ENCODE measurements around the gene CDHR2.

CDHR2 gene

DNA sequence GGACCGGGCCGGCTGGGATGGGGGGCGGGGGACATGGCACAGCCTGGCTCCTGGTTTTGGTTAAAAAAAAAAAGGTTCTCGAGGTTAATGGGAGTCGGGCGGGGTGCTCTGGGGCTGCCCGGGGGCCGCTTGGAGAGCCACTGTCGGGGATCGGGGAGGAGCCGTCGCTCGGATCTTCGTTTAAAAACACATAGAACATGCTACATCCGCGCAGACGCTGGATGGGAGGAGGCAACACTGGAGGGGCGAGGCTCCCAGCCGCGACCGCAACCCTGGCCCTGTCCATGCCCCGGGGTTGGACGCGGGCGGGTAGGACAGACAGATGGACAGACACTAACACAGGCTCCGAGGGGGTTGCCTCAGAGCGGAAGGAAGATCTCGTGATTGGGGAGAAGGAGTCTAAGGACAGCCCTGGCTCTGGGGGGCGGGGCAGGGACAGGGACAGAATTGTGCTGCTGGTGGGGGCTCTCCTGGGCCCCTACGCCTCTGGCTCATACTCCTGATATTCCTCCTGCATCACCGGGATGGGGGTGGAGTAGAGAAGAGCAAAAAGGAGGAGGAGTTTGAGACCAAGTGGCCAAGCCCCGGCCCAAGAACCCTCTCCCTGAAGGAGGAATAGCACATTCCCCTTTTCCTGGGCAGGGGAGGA is 71.3 kb downstream of the CDHR2 start:
- no peak for DNase-seq (ENCODE audit: low read depth)

DNA sequence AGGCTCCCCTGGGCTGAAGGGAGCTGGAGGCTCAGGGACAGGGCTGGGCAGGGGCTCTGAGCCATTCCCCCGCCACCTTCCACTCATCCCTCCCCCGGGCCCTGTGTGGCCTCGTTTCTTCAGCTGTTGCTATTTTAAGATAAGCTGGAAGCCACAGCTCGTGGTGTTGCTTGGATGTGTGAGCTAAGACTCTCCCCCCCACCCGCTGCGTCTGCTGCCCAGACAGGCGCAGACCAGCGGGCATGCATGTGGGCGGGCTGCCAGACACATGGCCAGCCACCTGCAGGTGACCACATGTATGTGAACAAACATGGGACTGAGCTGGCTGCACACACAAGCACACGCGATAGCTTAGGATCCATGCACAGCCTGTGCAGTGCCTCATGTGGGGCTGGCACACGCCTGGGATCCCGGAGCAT is 72.5 kb downstream of the CDHR2 start:
- no peak for DNase-seq (ENCODE audit: low read depth)

GRCh38 chr5:176624142-176624541 is 75.0 kb downstream of the CDHR2 start:
- no peak for DNase-seq (ENCODE audit: low read depth)

GRCh38 chr5:176624938-176625337 is 75.8 kb downstream of the CDHR2 start:
- DNase-seq (ENCODE audit: low read depth): no peak

DNA sequence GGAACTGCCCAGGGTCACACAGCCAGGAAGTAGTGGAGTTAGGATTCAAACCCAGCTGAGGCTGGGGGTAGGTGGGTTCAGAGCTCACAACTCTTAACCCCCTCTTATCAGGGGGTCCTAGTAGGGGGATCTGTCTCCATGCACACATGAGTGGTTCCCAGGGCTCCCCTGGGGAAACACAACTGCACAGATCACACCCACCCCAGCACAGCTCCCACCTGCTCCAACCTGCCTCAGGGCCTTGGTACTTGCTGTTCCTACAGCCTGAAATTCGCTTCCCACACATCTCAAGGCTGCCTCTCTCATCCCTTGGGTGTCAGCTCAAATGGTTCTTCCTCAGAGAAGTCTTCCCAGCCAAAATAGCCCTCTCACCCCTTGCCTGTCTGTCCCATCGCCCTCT is 76.4 kb downstream of the CDHR2 start:
- DNase-seq (ENCODE audit: low read depth): no peak

- DNase-seq (ENCODE audit: low read depth): no peak
These were observed 77.1 kb downstream of the CDHR2 start for GRCh38 chr5:176625966-176626875.

- no peak for DNase-seq (ENCODE audit: low read depth)
These were observed 77.7 kb downstream of the CDHR2 start for GRCh38 chr5:176626876-176627236.

DNA sequence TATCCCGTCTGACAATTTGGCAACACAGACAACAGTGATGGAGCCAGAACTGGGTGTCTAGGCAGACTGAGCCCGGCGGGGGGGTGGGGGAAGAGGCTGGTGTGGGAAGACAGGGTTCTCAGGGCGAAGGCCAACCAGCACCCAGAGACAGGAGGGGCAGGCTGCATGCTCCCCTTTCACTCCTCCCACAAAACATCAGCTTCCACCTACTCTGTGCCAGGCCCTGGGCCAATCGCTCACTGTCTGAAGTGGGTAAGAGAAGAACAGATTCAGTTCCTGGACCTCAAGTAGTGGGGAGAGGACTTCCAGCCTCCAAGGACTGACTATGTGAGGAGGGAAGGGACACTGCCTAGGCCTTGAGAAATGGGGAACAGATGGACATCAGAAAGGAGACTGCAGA is 78.4 kb downstream of the CDHR2 start:
- DNase-seq (ENCODE audit: low read depth): no peak

DNA sequence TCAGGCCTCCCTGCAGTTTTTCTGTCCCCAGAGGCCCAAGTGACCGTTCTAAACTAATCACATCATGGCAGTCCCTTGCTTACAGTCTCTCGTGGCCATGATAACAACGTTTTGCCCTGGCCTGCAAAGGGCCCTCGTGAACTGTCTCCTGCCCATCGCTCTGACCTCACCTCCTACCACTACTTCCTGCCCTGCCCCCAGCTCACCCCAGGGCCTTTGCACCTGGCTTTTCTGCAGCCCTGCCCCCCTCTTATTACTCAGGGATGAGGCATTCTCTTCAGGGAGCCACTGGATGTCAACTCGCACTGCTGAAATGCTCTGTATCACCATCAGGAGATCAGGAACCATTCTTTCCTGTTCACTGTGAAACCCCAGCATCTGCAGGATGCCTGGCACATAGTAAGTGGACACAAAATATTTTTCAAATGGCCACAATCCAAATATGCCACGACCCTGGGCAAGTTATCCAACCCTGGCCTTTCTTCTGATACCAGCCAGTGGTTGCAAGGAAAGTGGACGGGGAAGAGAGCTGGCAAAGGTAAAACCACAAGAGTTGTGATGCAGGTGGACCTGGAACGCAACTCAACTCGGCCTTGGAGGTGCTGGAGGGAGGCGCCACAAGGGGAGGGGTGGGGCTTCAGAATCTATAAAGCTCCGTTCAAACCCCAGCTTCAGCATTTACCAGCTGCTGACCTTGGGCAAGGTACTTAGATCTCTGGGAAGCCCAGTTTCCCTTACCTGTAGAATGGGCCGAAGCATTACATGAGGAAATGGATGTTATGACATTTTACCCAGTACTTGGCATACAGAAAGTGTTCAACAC is 79.5 kb downstream of the CDHR2 start:
- DNase-seq (ENCODE audit: low read depth): no peak

DNA sequence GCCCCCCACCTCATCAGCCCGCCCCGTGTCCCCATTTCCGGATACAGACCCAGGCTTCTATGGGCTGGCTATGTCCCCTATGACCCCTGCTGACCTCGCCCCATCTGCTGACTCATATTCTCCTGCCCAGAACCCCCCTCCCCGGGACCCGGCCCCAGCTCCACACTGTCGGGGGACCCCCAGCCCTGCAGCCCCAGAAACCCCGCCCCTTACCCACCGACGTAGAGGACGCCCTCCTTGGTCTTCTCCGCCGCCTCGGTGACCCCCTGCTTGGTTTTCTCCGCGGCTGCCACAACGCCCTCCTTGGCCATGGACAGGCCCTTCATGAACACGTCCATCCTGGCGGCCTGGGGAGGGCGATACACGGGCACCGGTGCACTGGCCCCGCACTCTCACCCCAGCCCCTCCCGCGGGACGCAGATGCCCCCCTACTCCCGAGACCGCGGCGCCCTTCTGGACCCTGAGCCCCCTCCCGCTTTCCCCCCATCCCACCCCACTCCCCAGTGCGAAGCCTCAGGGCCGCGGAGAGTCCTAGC is 80.2 kb downstream of the CDHR2 start:
- DNase-seq (ENCODE audit: low read depth): no peak

- peak; percentile 41 for DNase-seq (ENCODE audit: low read depth)
These were observed 80.9 kb downstream of the CDHR2 start, which contains the start of the genes EIF4E1B and SNCB for GRCh38 chr5:176629853-176630680. EIF4E1B (plus strand) TSS chr5:176630675; CDS start chr5:176642788, 12,113 bp downstream. SNCB (minus strand) TSS chr5:176630534; CDS start chr5:176629654, 880 bp downstream.

- no peak for DNase-seq (ENCODE audit: low read depth)
These were observed 81.6 kb downstream of the CDHR2 start for GRCh38 chr5:176630681-176631222.

GRCh38 chr5:176631383-176632200 is 82.5 kb downstream of the CDHR2 start:
- DNase-seq (ENCODE audit: low read depth): no peak

DNA sequence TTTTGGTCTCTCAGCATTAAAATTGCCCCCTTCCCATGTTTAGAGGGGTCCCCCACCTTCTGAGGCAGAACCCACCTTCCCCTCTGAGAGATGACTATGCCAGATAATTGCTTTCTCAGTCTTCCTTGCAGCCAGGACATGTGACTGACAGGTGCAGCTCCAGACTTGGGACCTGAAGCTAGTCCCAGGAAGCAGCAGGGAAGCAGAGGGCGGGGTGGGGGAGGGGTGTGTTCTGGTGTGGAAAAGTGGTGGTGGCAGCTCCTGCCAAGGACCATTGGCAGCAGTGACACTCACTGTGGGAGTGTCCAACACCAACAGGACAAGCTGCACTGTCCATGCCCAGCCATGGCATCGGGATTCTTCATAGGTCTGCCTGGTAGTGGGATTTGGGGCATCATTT is 83.6 kb downstream of the CDHR2 start:
- DNase-seq (ENCODE audit: low read depth): no peak

GRCh38 chr5:176633598-176633997 is 84.5 kb downstream of the CDHR2 start:
- no peak for DNase-seq (ENCODE audit: low read depth)

DNA sequence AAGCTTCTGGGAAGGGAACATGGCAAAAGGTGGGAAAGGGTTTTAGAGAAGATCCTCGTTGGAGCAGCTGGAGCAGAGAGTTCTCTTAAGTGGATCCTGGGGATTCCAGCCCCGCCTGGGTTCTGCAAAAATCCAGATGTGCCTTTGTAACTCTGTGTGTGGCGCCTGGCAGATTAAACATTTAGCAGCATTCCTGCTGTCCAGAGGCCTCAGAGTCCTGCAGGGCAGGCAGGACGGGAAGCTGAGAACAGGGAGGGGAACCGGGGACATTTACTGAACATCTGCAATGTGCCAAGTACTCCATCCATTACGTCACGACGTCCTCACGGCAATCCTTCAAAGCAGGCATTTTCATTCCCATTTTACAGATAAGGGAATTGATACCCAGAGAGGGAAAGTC is 87.3 kb downstream of the CDHR2 start:
- DNase-seq (ENCODE audit: low read depth): no peak

- no peak for DNase-seq (ENCODE audit: low read depth)
These were observed 88.4 kb downstream of the CDHR2 start for GRCh38 chr5:176637556-176637955.

DNA sequence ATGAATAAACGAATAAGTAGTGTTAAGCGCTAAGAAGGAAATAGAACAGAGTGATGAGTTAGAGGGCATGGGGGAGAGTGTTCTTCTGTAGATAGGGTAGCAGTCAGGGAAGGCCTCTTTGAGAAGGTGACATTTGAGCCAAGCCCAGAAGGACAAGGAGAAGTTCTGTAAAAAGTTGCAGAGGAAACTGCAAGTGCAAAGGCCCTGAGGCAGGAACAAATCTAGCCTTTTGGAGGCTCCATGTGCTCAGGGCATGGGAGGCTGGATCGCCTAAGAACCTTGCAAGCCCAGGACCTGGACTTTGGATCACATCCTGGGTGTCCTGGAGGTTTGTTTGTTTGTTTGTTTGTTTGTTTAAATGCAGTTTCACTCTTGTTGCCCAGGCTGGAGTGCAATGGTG is 89.3 kb downstream of the CDHR2 start:
- no peak for DNase-seq (ENCODE audit: low read depth)

DNA sequence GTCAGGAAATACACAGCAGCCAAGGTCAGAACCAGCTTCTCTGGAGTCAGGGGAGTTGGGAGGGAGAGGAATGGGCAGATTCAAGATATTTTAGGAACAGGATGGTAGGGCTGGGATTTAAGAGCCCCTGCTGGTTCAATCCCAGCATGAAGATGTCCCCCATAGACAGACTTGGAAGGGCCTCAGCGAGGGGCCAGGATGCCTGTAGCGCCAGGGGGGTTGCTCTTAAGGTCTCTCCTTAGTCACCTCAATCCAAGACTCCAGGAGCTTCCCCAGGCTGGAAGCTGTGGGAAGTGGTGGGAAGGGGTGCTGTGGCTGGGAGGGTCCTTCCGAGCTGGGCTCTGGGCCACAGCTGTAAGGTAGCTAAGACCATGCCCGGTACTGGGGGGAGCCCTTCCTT is 90.1 kb downstream of the CDHR2 start:
- no peak for DNase-seq (ENCODE audit: low read depth)

DNA sequence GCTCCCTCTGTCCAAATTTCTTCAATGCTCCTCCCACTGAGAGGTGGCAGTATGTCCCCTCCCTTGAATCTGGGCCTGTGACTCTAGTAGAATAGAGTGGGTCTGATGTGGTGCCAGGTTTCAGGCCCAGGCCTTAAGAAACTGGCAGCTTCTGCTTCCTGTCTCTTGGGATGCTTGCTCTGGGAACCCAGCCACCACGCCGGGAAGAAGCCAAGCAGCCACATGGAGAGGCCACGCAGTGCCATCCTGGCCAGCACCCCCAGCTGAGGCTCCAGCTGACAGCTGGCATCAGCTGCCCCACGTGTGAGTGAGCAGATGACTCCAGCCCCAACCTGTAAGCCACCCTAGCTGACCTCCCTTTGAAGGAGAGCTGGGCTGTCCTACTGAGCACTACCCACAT is 90.8 kb downstream of the CDHR2 start:
- DNase-seq (ENCODE audit: low read depth): no peak
